GM12892 (cell line): ENCODE data around the gene NMNAT2.

Experiments used
- POLR2A ChIP-seq: IDR thresholded peaks from 2 replicates; pipeline ENCODE4 v1.6.1; 2011; ENCODE audit warnings: low read depth, low read length, control low read depth
- POLR2AphosphoS5 ChIP-seq: IDR thresholded peaks from 2 replicates; pipeline ENCODE4 v1.6.1; 2011; ENCODE audit warnings: low read depth, low read length, control low read depth
- TAF1 ChIP-seq: IDR thresholded peaks from 2 replicates; pipeline ENCODE4 v1.6.1; 2011; ENCODE audit warnings: low read depth, mild to moderate bottlenecking, control low read depth, low read length, borderline replicate concordance

- TF ChIP-seq POLR2A, result no peak
- no peak for TF ChIP-seq POLR2AphosphoS5
- TF ChIP-seq TAF1, result no peak
These were observed 180.1 kb downstream of the NMNAT2 start for GRCh38 chr1:183238071-183238470.
